DMS 273 treated with DMSO at 0.1 percent for 48 hours (cell line): ENCODE measurements around the gene FRMPD4.
"Not testable (repeated sequence)": the region's sequence is repeated elsewhere in the genome, so short reads cannot be mapped to it uniquely, and the experiment has no call there.

ENCODE experiments used
- DNase-seq: peaks from one replicate; lab custom pipeline; 2025; lab: John Stamatoyannopoulos, UW

Gene FRMPD4

GRCh38 chrX:12138361-12139313, at the start of gene FRMPD4:
TSS of gene FRMPD4 (plus strand) at chrX:12138473. CDS start at chrX:12138972, 499 bp downstream.
- no peak for DNase-seq

- no peak for DNase-seq
Measured at GRCh38 chrX:12089740-12090139, 48.5 kb upstream of the FRMPD4 start.

- DNase-seq, result no peak
Measured at GRCh38 chrX:12113321-12113720, 25.0 kb upstream of the FRMPD4 start.

- DNase-seq, result no peak
Measured at GRCh38 chrX:12115377-12115776, 22.9 kb upstream of the FRMPD4 start.

GRCh38 chrX:12118134-12118533, 20.1 kb upstream of the FRMPD4 start:
- no peak for DNase-seq

- no peak for DNase-seq
Measured at GRCh38 chrX:12128017-12128416, 10.3 kb upstream of the FRMPD4 start.

- no peak for DNase-seq
Measured at GRCh38 chrX:12137951-12138360, 317 bp upstream of the FRMPD4 start.

- DNase-seq, result no peak
Measured at GRCh38 chrX:12139934-12140611, 1.8 kb downstream of the FRMPD4 start.

- DNase-seq, result no peak
Measured at GRCh38 chrX:12141511-12141910, 3.2 kb downstream of the FRMPD4 start.

- DNase-seq, result no peak
Measured at GRCh38 chrX:12142661-12143060, 4.4 kb downstream of the FRMPD4 start.

- no peak for DNase-seq
Measured at GRCh38 chrX:12145402-12145801, 7.1 kb downstream of the FRMPD4 start.

GRCh38 chrX:12149670-12150407, 11.6 kb downstream of the FRMPD4 start:
- no peak for DNase-seq

GRCh38 chrX:12153317-12153716, 15.0 kb downstream of the FRMPD4 start:
- no peak for DNase-seq

GRCh38 chrX:12153741-12154140, 15.5 kb downstream of the FRMPD4 start:
- no peak for DNase-seq

- DNase-seq, result no peak
Measured at GRCh38 chrX:12159799-12160198, 21.5 kb downstream of the FRMPD4 start.

- peak; percentile 73 for DNase-seq
Measured at GRCh38 chrX:12162420-12162819, 24.1 kb downstream of the FRMPD4 start.

GRCh38 chrX:12164180-12164579, 25.9 kb downstream of the FRMPD4 start:
- DNase-seq, result not testable (repeated sequence)

GRCh38 chrX:12170755-12171154, 32.5 kb downstream of the FRMPD4 start:
- DNase-seq, result no peak

- DNase-seq, result no peak
Measured at GRCh38 chrX:12174358-12174757, 36.1 kb downstream of the FRMPD4 start.

GRCh38 chrX:12197030-12197429, 58.8 kb downstream of the FRMPD4 start:
- DNase-seq, result no peak

GRCh38 chrX:12206413-12206812, 68.1 kb downstream of the FRMPD4 start:
- DNase-seq, result no peak

- no peak for DNase-seq
Measured at GRCh38 chrX:12210196-12210815, 72.0 kb downstream of the FRMPD4 start.
